Hepatocyte (in vitro differentiated cells): ENCODE measurements around the gene MAP3K5. TPM values are rescaled to one million over a fixed set of nuclear protein-coding genes. Genes with fewer than 3 reads are reported as not detected.

Experiments
- DNase-seq: peaks from one replicate; pipeline ENCODE4 v3.0.0-alpha.2; 2016; ENCODE audit warnings: low spot score
- H2AFZ ChIP-seq: fragments of 200-600 bp; sonication (generic); 2 replicates; pipeline ENCODE4 v1.6.0; 2016; ENCODE audit warnings: antibody characterized with exemption, mild to moderate bottlenecking
- H3K27ac ChIP-seq: fragments of 200-600 bp; sonication (generic); 2 replicates; pipeline ENCODE4 v1.5.1; 2016; ENCODE audit warnings: mild to moderate bottlenecking
- H3K27me3 ChIP-seq: fragments of 200-600 bp; sonication (generic); 2 replicates; pipeline ENCODE4 v1.6.1; 2016
- H3K36me3 ChIP-seq: fragments of 200-600 bp; sonication (generic); replicated peaks from 2 replicates; pipeline ENCODE4 v1.5.1; 2016; ENCODE audit warnings: low read depth; ENCODE audit not compliant: insufficient read depth
- H3K4me1 ChIP-seq: fragments of 200-600 bp; sonication (generic); 2 replicates; pipeline ENCODE4 v1.5.1; 2016; ENCODE audit warnings: mild to moderate bottlenecking, moderate library complexity; ENCODE audit not compliant: insufficient read depth
- H3K4me2 ChIP-seq: fragments of 200-600 bp; sonication (generic); 2 replicates; pipeline ENCODE4 v1.6.0; 2016
- H3K4me3 ChIP-seq: fragments of 200-600 bp; sonication (generic); 2 replicates; pipeline ENCODE4 v1.5.1; 2016; ENCODE audit warnings: mild to moderate bottlenecking
- H3K79me2 ChIP-seq: fragments of 200-600 bp; sonication (generic); 2 replicates; pipeline ENCODE4 v1.6.0; 2017; ENCODE audit warnings: mild to moderate bottlenecking
- H3K9me2 ChIP-seq: fragments of 200-600 bp; sonication (generic); replicated peaks from 2 replicates; pipeline ENCODE4 v1.6.0; 2017; ENCODE audit warnings: mild to moderate bottlenecking; ENCODE audit not compliant: insufficient read depth
- H3K9me3 ChIP-seq: fragments of 200-600 bp; sonication (generic); 2 replicates; pipeline ENCODE4 v1.5.1; 2016; ENCODE audit warnings: low read depth, mild to moderate bottlenecking
- H4K20me1 ChIP-seq: fragments of 200-600 bp; sonication (generic); 2 replicates; pipeline ENCODE4 v1.6.0; 2016; ENCODE audit warnings: mild to moderate bottlenecking; ENCODE audit not compliant: insufficient read depth, poor library complexity, severe bottlenecking
- EZH2 ChIP-seq: fragments of 200-600 bp; sonication (generic); IDR thresholded peaks from 2 replicates; pipeline ENCODE4 v1.6.1; 2016; ENCODE audit warnings: antibody characterized with exemption, mild to moderate bottlenecking, borderline replicate concordance
- EZH2phosphoT487 ChIP-seq: fragments of 200-600 bp; sonication (generic); IDR thresholded peaks from one replicate; pipeline ENCODE4 v1.6.1; 2018; ENCODE audit warnings: antibody characterized with exemption, mild to moderate bottlenecking, low read depth, moderate library complexity; ENCODE audit not compliant: unreplicated experiment, severe bottlenecking
- WGBS: methylation state at CpG from one replicate; pipeline ENCODE4 v1.1.6; 2016; ENCODE audit warnings: low lambda C conversion rate; ENCODE audit errors: missing lambda C conversion rate; 5-methylcytosine and 5-hydroxymethylcytosine counted together
- polyA plus RNA-seq: library from polyadenylated mRNA; unstranded; fragments of >200 nt; fragmentation: Nextera tagmentation; extraction: Ambion mirVana; gene quantifications from 2 replicates; pipeline ENCODE4 v1.2.1, GENCODE V29; 2016
- total RNA-seq: library from RNA; depleted of rRNA; stranded (reverse); fragments of >200 nt; gene quantifications from 2 replicates; pipeline ENCODE4 v1.2.3, GENCODE V29; 2014
- TF ChIP-seq, protein P1 (sequence below): fragments of 200-600 bp; sonication (generic); IDR thresholded peaks from 2 replicates; pipeline ENCODE4 v1.5.1; 2016; ENCODE audit warnings: antibody characterized with exemption, mild to moderate bottlenecking; ENCODE audit not compliant: poor library complexity

MAP3K5 gene
- total and polyA plus RNA-seq, 2 experiments from 2014 or later = 2.2 to 5.9 TPM

DNA sequence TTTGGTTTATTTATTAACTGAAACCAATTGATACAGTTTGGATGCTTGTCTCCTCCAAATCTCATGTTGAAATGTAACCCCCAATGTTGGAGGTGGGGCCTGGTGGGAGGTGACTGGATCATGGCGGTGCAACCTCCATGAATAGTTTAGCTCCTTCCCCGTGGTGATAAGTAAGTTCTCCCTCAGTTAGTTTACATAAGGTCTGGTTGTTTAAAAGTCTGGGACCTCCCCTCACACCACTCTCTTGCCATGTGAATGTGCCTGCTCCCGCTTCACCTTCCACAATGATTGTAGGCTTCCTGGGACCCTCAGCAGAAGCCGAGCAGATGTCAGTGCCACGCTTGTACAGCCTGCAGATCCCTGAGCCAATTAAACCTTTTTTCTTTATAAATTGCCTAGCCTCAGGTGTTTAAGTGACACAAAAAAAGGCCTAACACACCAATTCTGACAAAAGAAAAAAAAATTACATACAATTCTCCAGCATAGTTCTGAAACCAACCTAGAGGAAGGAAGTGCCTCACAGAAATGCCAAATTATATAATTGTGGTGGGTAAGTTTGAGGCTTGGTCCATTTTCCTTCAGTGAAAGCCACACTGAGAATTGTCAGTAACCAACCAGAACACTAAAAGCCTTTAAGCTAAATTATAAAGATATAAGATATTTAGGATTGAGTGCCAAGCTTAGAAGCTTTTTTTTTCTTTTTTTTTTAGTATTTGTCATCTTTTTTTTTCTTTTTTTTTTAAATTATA lies 257.1 kb downstream of the MAP3K5 start:
- Histone ChIP-seq H3K4me2 (no peak overlapping the region), H3K27me3 (no peaks in the 10 kb centered on the region), H2AFZ (no peak overlapping the region), H3K4me3 (no peak overlapping the region), H3K9me2 (no peaks in the 10 kb centered on the region), H4K20me1 (peaks cover 10% of the 10 kb centered on the region), H3K36me3 (no peaks in the 10 kb centered on the region), H3K9me3 (no peaks in the 10 kb centered on the region), H3K4me1 (no peaks in the 10 kb centered on the region), H3K79me2 (peaks cover 89% of the 10 kb centered on the region), H3K27ac (no peak overlapping the region)
- WGBS = 63% methylated on average over 5 of the region's 5 CpGs
- DNase-seq = no peak
- TF ChIP-seq EZH2phosphoT487 (no peak), EZH2 (no peak)
- TF ChIP-seq, protein P1, sequence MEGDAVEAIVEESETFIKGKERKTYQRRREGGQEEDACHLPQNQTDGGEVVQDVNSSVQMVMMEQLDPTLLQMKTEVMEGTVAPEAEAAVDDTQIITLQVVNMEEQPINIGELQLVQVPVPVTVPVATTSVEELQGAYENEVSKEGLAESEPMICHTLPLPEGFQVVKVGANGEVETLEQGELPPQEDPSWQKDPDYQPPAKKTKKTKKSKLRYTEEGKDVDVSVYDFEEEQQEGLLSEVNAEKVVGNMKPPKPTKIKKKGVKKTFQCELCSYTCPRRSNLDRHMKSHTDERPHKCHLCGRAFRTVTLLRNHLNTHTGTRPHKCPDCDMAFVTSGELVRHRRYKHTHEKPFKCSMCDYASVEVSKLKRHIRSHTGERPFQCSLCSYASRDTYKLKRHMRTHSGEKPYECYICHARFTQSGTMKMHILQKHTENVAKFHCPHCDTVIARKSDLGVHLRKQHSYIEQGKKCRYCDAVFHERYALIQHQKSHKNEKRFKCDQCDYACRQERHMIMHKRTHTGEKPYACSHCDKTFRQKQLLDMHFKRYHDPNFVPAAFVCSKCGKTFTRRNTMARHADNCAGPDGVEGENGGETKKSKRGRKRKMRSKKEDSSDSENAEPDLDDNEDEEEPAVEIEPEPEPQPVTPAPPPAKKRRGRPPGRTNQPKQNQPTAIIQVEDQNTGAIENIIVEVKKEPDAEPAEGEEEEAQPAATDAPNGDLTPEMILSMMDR = no peak

DNA sequence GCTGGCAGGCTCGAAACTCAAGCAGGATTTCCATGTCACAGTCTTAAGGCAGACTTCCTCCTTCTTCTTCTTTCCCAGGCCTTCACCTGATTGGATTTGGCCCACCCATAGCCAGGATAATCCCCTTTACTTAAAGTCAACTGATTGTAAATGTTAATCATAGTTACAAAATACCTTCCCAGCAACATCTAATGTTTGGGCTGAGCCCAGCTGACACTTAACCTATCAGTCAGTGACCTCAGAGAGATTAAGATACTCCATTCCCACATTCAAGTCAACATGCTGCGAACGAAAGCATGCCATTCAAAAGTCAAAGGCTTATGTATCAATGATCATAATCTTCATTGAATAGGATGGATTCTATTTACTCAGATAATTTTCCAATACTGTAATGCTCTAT lies 258.0 kb downstream of the MAP3K5 start:
- Histone ChIP-seq H2AFZ (no peak overlapping the region), H3K9me3 (no peaks in the 10 kb centered on the region), H3K4me2 (no peak overlapping the region), H3K4me3 (no peak overlapping the region), H3K27me3 (no peaks in the 10 kb centered on the region), H3K9me2 (no peaks in the 10 kb centered on the region), H3K36me3 (no peaks in the 10 kb centered on the region), H4K20me1 (peaks cover 10% of the 10 kb centered on the region), H3K4me1 (no peaks in the 10 kb centered on the region), H3K27ac (no peak overlapping the region), H3K79me2 (peaks cover 87% of the 10 kb centered on the region)
- DNase-seq = no peak
- TF ChIP-seq EZH2 (no peak), EZH2phosphoT487 (no peak)
- TF ChIP-seq, protein P1 = no peak
- WGBS = 79% methylated on average over 3 of the region's 3 CpGs

DNA sequence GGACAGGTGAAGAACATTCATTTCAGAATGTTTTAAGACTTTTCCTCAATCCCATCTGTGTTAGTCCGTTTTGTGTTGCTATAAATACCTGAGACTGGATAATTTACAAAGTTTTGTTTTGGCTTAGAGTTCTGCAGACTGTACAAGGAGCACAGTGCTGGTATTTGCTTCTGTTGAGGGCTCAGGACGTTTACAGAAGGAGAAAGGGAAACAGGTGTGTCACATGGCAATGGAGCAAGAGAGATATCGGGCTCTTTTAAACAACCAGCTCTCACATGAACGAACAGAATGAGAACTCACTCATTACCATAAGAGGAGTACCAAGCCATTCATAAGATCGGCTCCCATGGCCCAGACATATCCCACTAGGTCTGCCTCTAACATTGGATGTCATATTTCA lies 258.8 kb downstream of the MAP3K5 start:
- H3K4me2 ChIP-seq = no peak overlapping the region
- WGBS = 62% methylated on average over 5 of the region's 5 CpGs
- no peaks in the 10 kb centered on the region for H3K36me3 ChIP-seq
- no peaks in the 10 kb centered on the region for H3K9me2 ChIP-seq
- no peak overlapping the region for H3K27ac ChIP-seq
- H4K20me1 ChIP-seq = peaks cover 7% of the 10 kb centered on the region
- DNase-seq = no peak
- no peaks in the 10 kb centered on the region for H3K9me3 ChIP-seq
- H3K27me3 ChIP-seq = no peaks in the 10 kb centered on the region
- no peaks in the 10 kb centered on the region for H3K4me1 ChIP-seq
- H2AFZ ChIP-seq = no peak overlapping the region
- TF ChIP-seq, protein P1 = no peak
- TF ChIP-seq EZH2phosphoT487 = no peak
- no peak for TF ChIP-seq EZH2
- H3K4me3 ChIP-seq = no peak overlapping the region
- peaks cover 89% of the 10 kb centered on the region for H3K79me2 ChIP-seq
